GM23248 (cell line): ENCODE results near the gene NOTCH2. TPM values are rescaled to one million over a fixed set of nuclear protein-coding genes. Genes with fewer than 3 reads are reported as not detected.
"Not testable (repeated sequence)": the region's sequence is repeated elsewhere in the genome, so short reads cannot be mapped to it uniquely, and the experiment has no call there.

Experiments used
- DNase-seq: peaks from one replicate; pipeline ENCODE4 v3.0.0-alpha.2; 2015
- H2AFZ ChIP-seq: fragments of 200-600 bp; sonication (generic); 2 replicates; pipeline ENCODE4 v1.6.1; 2016; ENCODE audit warnings: antibody characterized with exemption
- H3F3A ChIP-seq: fragments of 200-600 bp; sonication (generic); 2 replicates; pipeline ENCODE4 v1.6.1; 2016; ENCODE audit warnings: mild to moderate bottlenecking, antibody characterized with exemption, mixed run types; ENCODE audit not compliant: insufficient read depth
- H3K27ac ChIP-seq: fragments of 200-600 bp; sonication (generic); 2 replicates; pipeline ENCODE4 v1.5.1; 2016; ENCODE audit warnings: mild to moderate bottlenecking
- H3K27me3 ChIP-seq: fragments of 200-600 bp; sonication (generic); replicated peaks from 2 replicates; pipeline ENCODE4 v1.6.1; 2016; ENCODE audit warnings: mild to moderate bottlenecking; ENCODE audit not compliant: insufficient read depth
- H3K36me3 ChIP-seq: fragments of 200-600 bp; sonication (generic); 2 replicates; pipeline ENCODE4 v1.6.1; 2016; ENCODE audit warnings: low read depth, mild to moderate bottlenecking
- H3K4me1 ChIP-seq: fragments of 200-600 bp; sonication (generic); 2 replicates; pipeline ENCODE4 v1.6.1; 2016; ENCODE audit warnings: mild to moderate bottlenecking; ENCODE audit not compliant: insufficient read depth
- H3K4me2 ChIP-seq: fragments of 200-600 bp; sonication (generic); one replicate; pipeline ENCODE4 v1.6.1; 2016; ENCODE audit warnings: mild to moderate bottlenecking; ENCODE audit not compliant: unreplicated experiment
- H3K4me3 ChIP-seq: fragments of 200-600 bp; sonication (generic); 2 replicates; pipeline ENCODE4 v1.5.1; 2016; ENCODE audit warnings: mild to moderate bottlenecking
- H3K79me2 ChIP-seq: fragments of 200-600 bp; sonication (generic); 2 replicates; pipeline ENCODE4 v1.6.1; 2016; ENCODE audit warnings: mild to moderate bottlenecking; ENCODE audit not compliant: insufficient read depth
- H3K9ac ChIP-seq: fragments of 200-600 bp; sonication (generic); 2 replicates; pipeline ENCODE4 v1.6.1; 2016; ENCODE audit warnings: mild to moderate bottlenecking
- H3K9me2 ChIP-seq: fragments of 200-600 bp; sonication (generic); 2 replicates; pipeline ENCODE4 v1.6.1; 2016; ENCODE audit warnings: mixed run types, mild to moderate bottlenecking, moderate library complexity; ENCODE audit not compliant: insufficient read depth
- H3K9me3 ChIP-seq: fragments of 200-600 bp; sonication (generic); one replicate; pipeline ENCODE4 v1.6.1; 2017; ENCODE audit warnings: low read depth
- H4K20me1 ChIP-seq: fragments of 200-600 bp; sonication (generic); 2 replicates; pipeline ENCODE4 v1.6.0; 2016; ENCODE audit not compliant: insufficient read depth
- WGBS, 2 experiments: methylation state at CpG; one replicate each; pipeline ENCODE4 v1.1.6; 2015 to 2017; ENCODE audit warnings: low lambda C conversion rate in 2 of 2, low coverage in 1 of 2; ENCODE audit errors: missing lambda C conversion rate in 2 of 2; 5-methylcytosine and 5-hydroxymethylcytosine counted together
- in situ Hi-C: fragments of 300-500 bp; cut with MboI; formaldehyde crosslinking; loops from 2 replicates; pipeline ENCODE4 v1.15.0; 2020
- polyA plus RNA-seq: library from polyadenylated mRNA; unstranded; fragments of >200 nt; fragmentation: Nextera tagmentation; extraction: Ambion mirVana; gene quantifications from 2 replicates; pipeline ENCODE4 v1.2.1, GENCODE V29; 2016
- total RNA-seq: library from RNA; depleted of rRNA; stranded (reverse); fragments of >200 nt; shearing (Covaris generic); gene quantifications from 2 replicates; pipeline ENCODE4 v1.2.3, GENCODE V29; 2014

Gene NOTCH2
- total and polyA plus RNA-seq, 2 experiments from 2014 or later: 45.2 to 136 TPM

GRCh38 chr1:120096981-120097545, 27.6 kb upstream of the NOTCH2 start:
- H4K20me1 ChIP-seq, H3K27ac ChIP-seq, H3K4me2 ChIP-seq, H3K79me2 ChIP-seq, H3F3A ChIP-seq, H3K4me3 ChIP-seq, in situ Hi-C loops, H3K27me3 ChIP-seq, H3K4me1 ChIP-seq, H3K36me3 ChIP-seq, DNase-seq, H3K9ac ChIP-seq, H3K9me3 ChIP-seq, H2AFZ ChIP-seq, H3K9me2 ChIP-seq: not testable (repeated sequence)
- 90 to 92% methylated on average over 1 of the region's 1 CpG for WGBS, 2 experiments

- DNase-seq, H3K27ac ChIP-seq, H3K9me3 ChIP-seq, H3K9me2 ChIP-seq, H3K4me3 ChIP-seq, H3K4me1 ChIP-seq, H3K36me3 ChIP-seq, H2AFZ ChIP-seq, H3K9ac ChIP-seq, H3K4me2 ChIP-seq, H3K27me3 ChIP-seq, H4K20me1 ChIP-seq, H3F3A ChIP-seq, H3K79me2 ChIP-seq, in situ Hi-C loops: not testable (repeated sequence)
- WGBS, 2 experiments: 100% methylated on average over 2 of the region's 4 CpGs
Observed at GRCh38 chr1:120093548-120094181, 24.2 kb upstream of the NOTCH2 start.

GRCh38 chr1:120092232-120093218, 23.1 kb upstream of the NOTCH2 start:
- H3K27me3 ChIP-seq, H3K79me2 ChIP-seq, H3F3A ChIP-seq, in situ Hi-C loops, H3K27ac ChIP-seq, H3K36me3 ChIP-seq, H3K4me2 ChIP-seq, H3K9me3 ChIP-seq, H3K9me2 ChIP-seq, H3K4me3 ChIP-seq, H4K20me1 ChIP-seq, DNase-seq, H3K9ac ChIP-seq, H2AFZ ChIP-seq: not testable (repeated sequence)
- peaks cover 12% of the 10 kb centered on the region for H3K4me1 ChIP-seq
- 52 to 65% methylated on average over 4 of the region's 4 CpGs for WGBS, 2 experiments

GRCh38 chr1:120090830-120091229, 21.4 kb upstream of the NOTCH2 start:
- H3F3A ChIP-seq, H3K4me3 ChIP-seq, H3K27me3 ChIP-seq, H3K9me2 ChIP-seq, in situ Hi-C loops, H3K36me3 ChIP-seq, H3K4me2 ChIP-seq, DNase-seq, H3K9me3 ChIP-seq, H3K79me2 ChIP-seq, H2AFZ ChIP-seq, H4K20me1 ChIP-seq: not testable (repeated sequence)
- Histone ChIP-seq H3K4me1 (peaks cover 12% of the 10 kb centered on the region), H3K9ac (peak overlapping the region; percentile 56), H3K27ac (peak overlapping the region; percentile 80)
- WGBS, 2 experiments: no CpG with 5 or more reads among the region's 1 CpG

GRCh38 chr1:120087959-120088358, 18.5 kb upstream of the NOTCH2 start:
- H3K9me3 ChIP-seq, H3K36me3 ChIP-seq, H3K79me2 ChIP-seq, in situ Hi-C loops, H3K4me3 ChIP-seq, H2AFZ ChIP-seq, H4K20me1 ChIP-seq, H3K27me3 ChIP-seq, H3F3A ChIP-seq, H3K9me2 ChIP-seq: not testable (repeated sequence)
- peak overlapping the region; percentile 61 for H3K4me2 ChIP-seq
- peak overlapping the region; percentile 46; the same call in 1 of the 2 replicates for H3K9ac ChIP-seq
- WGBS, 2 experiments: 0 to 1% methylated on average over 3 of the region's 4 CpGs
- peaks cover 12% of the 10 kb centered on the region for H3K4me1 ChIP-seq
- H3K27ac ChIP-seq: peak overlapping the region; percentile 72
- DNase-seq: peak; percentile 86

GRCh38 chr1:120069920-120070214, 405 bp upstream of the NOTCH2 start:
- H3K27me3 ChIP-seq, H3K9me3 ChIP-seq, H3K36me3 ChIP-seq, H3K9me2 ChIP-seq, H3K9ac ChIP-seq, H3K27ac ChIP-seq, H3K4me1 ChIP-seq, H3F3A ChIP-seq, H2AFZ ChIP-seq, H4K20me1 ChIP-seq, in situ Hi-C loops, H3K4me2 ChIP-seq, H3K4me3 ChIP-seq, DNase-seq: not testable (repeated sequence)
- WGBS, 2 experiments: no CpG with 5 or more reads among the region's 8 CpGs
- H3K79me2 ChIP-seq: peaks cover 31% of the 10 kb centered on the region

- WGBS, 2 experiments: 0% methylated on average over 2 to 18 of the region's 28 CpGs
- H3K4me1 ChIP-seq: not testable (repeated sequence)
- H3K27ac ChIP-seq: peak overlapping the region; percentile 63
Observed at GRCh38 chr1:120068683-120069066, 787 bp downstream of the NOTCH2 start.

More at GRCh38 chr1:120068683-120069066, 787 bp downstream of the NOTCH2 start:
- H3K36me3 ChIP-seq, in situ Hi-C loops, DNase-seq, H3K27me3 ChIP-seq, H3K9me3 ChIP-seq, H4K20me1 ChIP-seq, H3K9me2 ChIP-seq, H3F3A ChIP-seq: not testable (repeated sequence)
- Histone ChIP-seq H3K4me2 (peak overlapping the region; percentile 71), H3K9ac (peak overlapping the region; percentile 89), H2AFZ (0 out of 2 replicates have a peak overlapping the region, but pooled peaks have one; percentile 24), H3K4me3 (peak overlapping the region; percentile 85), H3K79me2 (peaks cover 39% of the 10 kb centered on the region)
